ENCODE results near the gene PHACTR3. TPM values are rescaled to one million over a fixed set of nuclear protein-coding genes. Genes with fewer than 3 reads are reported as not detected.
"Not testable (repeated sequence)": the region's sequence is repeated elsewhere in the genome, so short reads cannot be mapped to it uniquely, and the experiment has no call there.

Gene PHACTR3
- under 1 TPM in 1 of 3 donors, not detected in 2; 0.11 TPM for total RNA-seq

GRCh38 chr20:59603781-59604541 is at the start of gene PHACTR3:
Gene PHACTR3, plus strand, starts transcription at chr20:59604540. Its CDS starts 475 bp downstream, at chr20:59605015.
- H3K9me3 Mint-ChIP-seq = no peaks in the 10 kb centered on the region
- DNase-seq = no peak
- peaks cover 78% of the 10 kb centered on the region for H3K27me3 Mint-ChIP-seq (ENCODE audit: low read depth)
- H3K36me3 Mint-ChIP-seq (ENCODE audit: insufficient read depth) = no peaks in the 10 kb centered on the region
- no peak for ATAC-seq
- H3K4me3 Mint-ChIP-seq = no peak within 1 kb of the TSS
- no peaks in the 10 kb centered on the region for H3K4me1 Mint-ChIP-seq (ENCODE audit: low read depth)

DNA sequence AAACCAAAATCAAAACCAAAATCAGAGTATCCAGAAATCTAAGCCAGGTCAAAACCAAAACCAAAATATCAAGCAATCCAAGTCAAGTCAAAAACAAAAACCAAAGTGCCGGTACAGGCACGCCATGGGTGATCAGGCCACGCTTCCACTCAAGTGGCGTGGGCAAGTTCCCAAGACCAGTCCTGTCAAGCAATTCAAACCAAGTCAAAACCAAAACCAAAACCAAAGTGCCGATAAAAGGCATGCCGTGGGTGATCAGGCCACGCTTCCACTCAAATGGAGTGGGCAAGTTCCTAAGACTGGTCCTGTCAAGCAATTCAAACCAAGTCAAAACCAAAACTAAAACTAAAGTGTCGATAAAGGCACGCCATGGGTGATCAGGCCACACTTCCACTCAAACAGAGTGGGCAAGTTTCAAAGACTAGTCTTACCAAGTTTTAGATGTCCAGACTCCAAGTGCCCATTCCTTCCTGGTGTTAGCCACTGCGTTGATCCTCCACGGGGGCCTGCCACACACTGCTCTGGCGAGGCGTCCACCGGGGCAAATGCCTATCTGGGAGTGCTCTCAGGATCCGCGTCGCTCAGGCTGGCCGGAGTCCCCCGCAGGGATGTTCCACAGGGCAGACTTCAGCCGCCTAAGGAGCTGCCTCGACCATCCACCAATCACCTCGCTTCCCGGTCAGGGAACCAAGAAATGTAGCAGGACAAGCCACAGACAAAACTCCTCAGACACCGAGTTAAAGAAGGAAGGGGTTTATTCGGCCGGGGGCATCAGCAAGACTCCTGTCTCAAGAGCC is 46.4 kb upstream of the PHACTR3 start:
- H3K4me3 Mint-ChIP-seq; H3K4me1 Mint-ChIP-seq (ENCODE audit: low read depth); H3K27me3 Mint-ChIP-seq (ENCODE audit: low read depth); DNase-seq; H3K36me3 Mint-ChIP-seq (ENCODE audit: insufficient read depth); ATAC-seq; H3K9me3 Mint-ChIP-seq: not testable (repeated sequence)

GRCh38 chr20:59559024-59559817 is 45.1 kb upstream of the PHACTR3 start:
- DNase-seq (no peak), ATAC-seq (no peak)
- Mint-ChIP-seq H3K27me3 (ENCODE audit: low read depth) (peaks cover 5% of the 10 kb centered on the region), H3K36me3 (ENCODE audit: insufficient read depth) (no peaks in the 10 kb centered on the region), H3K4me3 (no peak overlapping the region), H3K9me3 (no peaks in the 10 kb centered on the region), H3K4me1 (ENCODE audit: low read depth) (no peaks in the 10 kb centered on the region)

DNA sequence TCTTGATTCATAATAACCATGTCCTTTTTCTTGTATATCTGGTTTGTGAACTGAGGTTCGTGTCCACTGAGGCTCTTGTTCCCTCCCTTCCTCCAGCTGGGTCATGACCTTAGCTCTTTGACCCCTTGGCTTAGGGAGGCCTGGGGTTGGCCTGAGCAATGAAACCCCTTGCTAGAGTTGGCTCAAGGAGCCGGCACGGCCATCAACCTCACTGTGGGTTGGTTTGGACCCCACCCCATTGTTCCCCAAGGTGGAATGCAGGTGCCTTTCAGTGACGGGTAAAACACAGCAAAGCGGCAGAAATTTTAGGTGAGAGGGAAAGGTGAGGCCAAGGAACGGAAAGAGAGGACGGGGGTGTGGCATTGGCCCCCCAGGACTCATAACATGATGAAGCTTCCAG is 44.5 kb upstream of the PHACTR3 start:
- no peak for ATAC-seq
- Mint-ChIP-seq H3K27me3 (ENCODE audit: low read depth) (peaks cover 5% of the 10 kb centered on the region), H3K36me3 (ENCODE audit: insufficient read depth) (no peaks in the 10 kb centered on the region), H3K4me3 (no peak overlapping the region), H3K4me1 (ENCODE audit: low read depth) (no peaks in the 10 kb centered on the region), H3K9me3 (no peaks in the 10 kb centered on the region)
- no peak for DNase-seq

DNA sequence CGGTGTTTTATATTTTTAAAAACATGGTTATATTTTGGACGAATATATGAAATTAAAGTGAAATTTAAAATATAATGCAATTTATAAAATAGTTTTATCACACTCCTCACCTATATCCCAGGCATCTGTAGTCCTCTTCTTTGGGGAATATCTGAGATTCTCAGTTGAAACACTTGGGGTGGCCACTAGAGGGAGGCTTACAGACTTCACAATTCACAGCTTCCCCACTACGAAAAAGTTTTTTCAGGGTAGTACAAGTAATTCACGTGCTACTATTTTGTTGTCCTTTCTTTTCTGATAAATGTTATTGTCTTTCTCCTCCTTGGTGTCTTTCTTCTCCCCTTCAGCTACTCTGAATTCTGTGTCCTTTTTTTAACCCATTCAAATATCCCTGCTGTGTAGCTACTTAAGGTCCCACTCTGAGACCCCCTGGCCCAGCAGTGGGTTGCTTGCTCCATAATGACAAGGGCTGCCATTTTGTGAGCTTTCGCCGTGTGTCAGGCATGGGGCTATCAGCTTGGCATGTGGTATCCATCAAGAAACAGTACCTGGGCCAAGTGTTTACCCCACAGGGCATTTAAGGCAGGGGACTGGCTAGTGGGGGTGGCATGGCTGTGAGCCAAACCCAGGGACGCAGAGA is 43.6 kb upstream of the PHACTR3 start:
- Mint-ChIP-seq H3K4me1 (ENCODE audit: low read depth) (no peaks in the 10 kb centered on the region), H3K4me3 (no peak overlapping the region), H3K36me3 (ENCODE audit: insufficient read depth) (no peaks in the 10 kb centered on the region), H3K9me3 (no peaks in the 10 kb centered on the region), H3K27me3 (ENCODE audit: low read depth) (peaks cover 5% of the 10 kb centered on the region)
- no peak for ATAC-seq
- no peak for DNase-seq

GRCh38 chr20:59561228-59561605 is 43.1 kb upstream of the PHACTR3 start:
- peaks cover 5% of the 10 kb centered on the region for H3K27me3 Mint-ChIP-seq (ENCODE audit: low read depth)
- no peaks in the 10 kb centered on the region for H3K9me3 Mint-ChIP-seq
- no peak for ATAC-seq

DNA sequence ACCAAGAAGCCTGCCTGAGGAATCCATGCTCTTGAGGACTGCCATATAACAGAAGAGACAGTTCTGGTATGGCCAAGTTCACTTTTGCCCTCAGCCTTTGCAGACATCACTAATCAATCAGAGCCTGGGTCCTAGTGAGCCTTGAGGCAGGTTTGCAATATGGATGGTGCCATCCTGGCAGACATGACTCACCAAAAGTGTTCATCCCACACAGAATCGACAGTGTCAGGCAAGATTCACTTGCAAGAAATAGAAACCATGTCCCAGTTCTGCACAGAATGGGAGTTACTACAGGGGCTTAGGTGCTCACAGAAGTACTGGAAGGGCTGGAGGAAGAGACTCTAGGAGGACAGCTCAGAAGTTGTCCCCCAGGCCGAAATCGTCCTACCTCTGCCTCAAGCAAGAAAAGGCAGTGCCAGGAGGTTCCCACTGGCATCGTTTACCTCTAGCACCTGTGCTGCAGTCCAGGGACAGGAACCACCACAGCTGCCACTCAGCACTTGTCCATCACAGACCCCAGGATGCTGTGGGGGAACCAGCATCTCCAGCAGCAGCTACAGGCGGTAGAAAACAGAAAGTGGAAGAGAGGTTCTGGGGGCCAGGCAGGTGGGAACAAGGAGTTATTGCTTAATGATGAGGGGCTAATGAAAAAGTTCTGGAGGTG is 42.6 kb upstream of the PHACTR3 start:
- DNase-seq (no peak), ATAC-seq (no peak)
- no peaks in the 10 kb centered on the region for H3K4me1 Mint-ChIP-seq (ENCODE audit: low read depth)
- H3K36me3 Mint-ChIP-seq (ENCODE audit: insufficient read depth) = no peaks in the 10 kb centered on the region
- H3K9me3 Mint-ChIP-seq = no peaks in the 10 kb centered on the region
- peaks cover 5% of the 10 kb centered on the region for H3K27me3 Mint-ChIP-seq (ENCODE audit: low read depth)
- no peak overlapping the region for H3K4me3 Mint-ChIP-seq

More at GRCh38 chr20:59561228-59561605, 43.1 kb upstream of the PHACTR3 start:
- no peak for DNase-seq
- Mint-ChIP-seq H3K4me1 (ENCODE audit: low read depth) (no peaks in the 10 kb centered on the region), H3K4me3 (no peak overlapping the region), H3K36me3 (ENCODE audit: insufficient read depth) (no peaks in the 10 kb centered on the region)

GRCh38 chr20:59564171-59564570 is 40.2 kb upstream of the PHACTR3 start:
- Mint-ChIP-seq H3K4me1 (ENCODE audit: low read depth) (no peaks in the 10 kb centered on the region), H3K36me3 (ENCODE audit: insufficient read depth) (no peaks in the 10 kb centered on the region), H3K4me3 (no peak overlapping the region), H3K27me3 (ENCODE audit: low read depth) (peaks cover 11% of the 10 kb centered on the region), H3K9me3 (no peaks in the 10 kb centered on the region)
- DNase-seq = no peak
- no peak for ATAC-seq

- Mint-ChIP-seq H3K36me3 (ENCODE audit: insufficient read depth) (no peaks in the 10 kb centered on the region), H3K4me1 (ENCODE audit: low read depth) (no peaks in the 10 kb centered on the region), H3K9me3 (no peaks in the 10 kb centered on the region), H3K4me3 (no peak overlapping the region), H3K27me3 (ENCODE audit: low read depth) (peaks cover 15% of the 10 kb centered on the region)
- DNase-seq (no peak), ATAC-seq (no peak)
These were observed 39.4 kb upstream of the PHACTR3 start for GRCh38 chr20:59564943-59565342.

DNA sequence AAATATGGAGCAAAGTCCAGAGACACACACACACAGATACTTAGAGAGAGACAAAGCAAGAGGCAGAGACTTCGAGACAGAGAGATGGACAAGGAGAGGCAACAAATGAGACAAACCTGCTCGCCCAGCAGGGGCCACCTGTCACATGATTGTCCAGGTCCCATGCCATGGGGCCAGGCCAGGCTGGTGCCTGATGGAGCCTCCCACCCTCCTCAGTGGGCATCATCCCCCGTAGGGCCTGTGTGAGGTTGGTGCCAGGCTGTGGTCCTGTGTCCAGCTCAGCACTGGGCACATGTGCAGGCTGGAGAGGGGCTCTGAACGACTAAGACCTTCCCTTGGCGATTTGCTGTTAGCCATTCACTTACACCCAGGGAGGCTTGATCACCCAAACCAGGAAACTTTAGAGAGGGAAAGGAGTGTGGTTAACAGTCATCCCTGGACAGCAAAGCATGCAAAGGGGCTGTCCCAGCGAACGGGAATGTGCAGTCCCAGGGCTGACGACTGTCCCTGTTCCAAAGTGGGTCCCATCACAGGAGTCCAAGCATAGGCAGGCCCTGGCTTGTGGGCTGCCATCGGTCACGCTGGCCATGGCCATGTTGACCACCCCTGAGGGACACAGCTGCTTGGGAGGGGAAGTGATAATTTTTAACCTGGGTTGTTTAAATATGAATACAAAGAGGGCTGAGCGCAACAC is 38.4 kb upstream of the PHACTR3 start:
- Mint-ChIP-seq H3K4me3 (no peak overlapping the region), H3K9me3 (no peaks in the 10 kb centered on the region), H3K27me3 (ENCODE audit: low read depth) (peaks cover 17% of the 10 kb centered on the region), H3K36me3 (ENCODE audit: insufficient read depth) (no peaks in the 10 kb centered on the region), H3K4me1 (ENCODE audit: low read depth) (no peaks in the 10 kb centered on the region)
- ATAC-seq (no peak), DNase-seq (no peak)

- no peak for ATAC-seq
- H3K4me1 Mint-ChIP-seq (ENCODE audit: low read depth) = peaks cover 3% of the 10 kb centered on the region
- H3K36me3 Mint-ChIP-seq (ENCODE audit: insufficient read depth) = no peaks in the 10 kb centered on the region
- H3K9me3 Mint-ChIP-seq = no peaks in the 10 kb centered on the region
- no peak for DNase-seq
- H3K27me3 Mint-ChIP-seq (ENCODE audit: low read depth) = peaks cover 26% of the 10 kb centered on the region
- H3K4me3 Mint-ChIP-seq = no peak overlapping the region
These were observed 37.5 kb upstream of the PHACTR3 start for GRCh38 chr20:59566631-59567524.

- H3K27me3 Mint-ChIP-seq (ENCODE audit: low read depth) = peaks cover 27% of the 10 kb centered on the region
- H3K4me3 Mint-ChIP-seq = no peak overlapping the region
- no peaks in the 10 kb centered on the region for H3K36me3 Mint-ChIP-seq (ENCODE audit: insufficient read depth)
- H3K9me3 Mint-ChIP-seq = no peaks in the 10 kb centered on the region
- peaks cover 3% of the 10 kb centered on the region for H3K4me1 Mint-ChIP-seq (ENCODE audit: low read depth)
- no peak for DNase-seq
- no peak for ATAC-seq
These were observed 36.5 kb upstream of the PHACTR3 start for GRCh38 chr20:59567585-59568508.

Measured in activated T-cell treated with anti-CD3 and anti-CD28 coated beads, Interleukin-2, amount 50 U/mL, for 4 hours (primary cell).